Measurements from ENCODE around the gene TLE5. TPM values are rescaled to one million over a fixed set of nuclear protein-coding genes. Genes with fewer than 3 reads are reported as not detected.

The TLE5 gene
- total and polyA plus RNA-seq, 9 of the 15 experiments (the other 6 are each of a cell fraction or from before 2014, with no cell fraction given) = 2.0 to 347 (median 235) TPM

DNA sequence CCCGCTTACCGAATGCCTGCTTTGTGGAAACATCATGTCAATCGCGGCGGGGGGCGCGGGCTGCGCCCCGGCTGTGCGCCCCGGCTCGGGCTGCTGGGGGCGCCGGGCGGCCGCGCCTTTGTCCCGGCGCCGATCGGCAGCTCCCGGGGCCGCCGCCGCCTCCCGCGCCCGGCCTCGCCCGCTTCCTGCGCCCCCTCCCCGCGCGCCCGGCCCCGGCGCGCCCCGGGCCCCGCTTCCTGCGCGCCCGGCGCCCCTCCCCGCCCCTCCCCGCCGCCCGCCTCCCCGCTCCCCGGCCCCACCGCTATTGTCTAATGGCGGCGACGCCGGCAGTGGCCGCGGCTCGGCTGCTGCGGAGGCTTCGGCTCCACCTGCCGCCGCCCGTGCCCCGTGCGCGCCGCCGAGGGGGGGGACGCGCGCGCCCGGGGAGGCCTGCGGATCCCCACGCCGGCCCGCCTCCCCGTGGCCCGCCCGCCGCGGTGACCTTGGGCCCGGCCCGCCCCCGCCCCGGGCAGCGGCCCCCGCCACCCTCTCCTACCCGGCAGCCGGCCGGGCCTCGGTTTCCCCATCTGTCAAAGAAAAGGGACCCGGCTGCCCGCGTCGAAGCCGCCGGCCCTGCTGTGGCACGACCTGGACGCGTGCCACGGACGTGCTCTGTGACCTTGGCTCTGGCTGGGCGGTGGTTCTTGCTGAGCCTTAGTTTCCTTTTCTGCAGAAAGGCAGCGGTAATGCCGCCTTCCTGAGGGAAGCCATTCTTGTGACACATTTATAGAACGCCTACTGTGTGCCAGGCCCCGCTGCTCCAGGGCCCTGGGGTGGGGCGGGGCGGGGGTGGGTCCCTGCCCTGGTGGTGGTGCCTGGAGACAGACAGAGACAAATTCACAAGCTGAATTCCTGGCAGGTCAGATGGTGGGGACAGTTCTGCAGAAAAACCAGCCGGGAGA is at the start of gene TLE5 (continued):
- no peak for TF ChIP-seq ELF2 (CRISPR knock-in tag; IDR thresholded peaks at IDR 0.05)
- TF ChIP-seq NCOA4 (IDR thresholded peaks at IDR 0.05; ENCODE audit: partially characterized antibody) = no peak
- TF ChIP-seq NFXL1 (CRISPR knock-in tag; IDR thresholded peaks at IDR 0.05) = no peak
- TF ChIP-seq MIER1 (IDR thresholded peaks at IDR 0.05; ENCODE audit: low read depth) = no peak
- TF ChIP-seq, protein P1, sequence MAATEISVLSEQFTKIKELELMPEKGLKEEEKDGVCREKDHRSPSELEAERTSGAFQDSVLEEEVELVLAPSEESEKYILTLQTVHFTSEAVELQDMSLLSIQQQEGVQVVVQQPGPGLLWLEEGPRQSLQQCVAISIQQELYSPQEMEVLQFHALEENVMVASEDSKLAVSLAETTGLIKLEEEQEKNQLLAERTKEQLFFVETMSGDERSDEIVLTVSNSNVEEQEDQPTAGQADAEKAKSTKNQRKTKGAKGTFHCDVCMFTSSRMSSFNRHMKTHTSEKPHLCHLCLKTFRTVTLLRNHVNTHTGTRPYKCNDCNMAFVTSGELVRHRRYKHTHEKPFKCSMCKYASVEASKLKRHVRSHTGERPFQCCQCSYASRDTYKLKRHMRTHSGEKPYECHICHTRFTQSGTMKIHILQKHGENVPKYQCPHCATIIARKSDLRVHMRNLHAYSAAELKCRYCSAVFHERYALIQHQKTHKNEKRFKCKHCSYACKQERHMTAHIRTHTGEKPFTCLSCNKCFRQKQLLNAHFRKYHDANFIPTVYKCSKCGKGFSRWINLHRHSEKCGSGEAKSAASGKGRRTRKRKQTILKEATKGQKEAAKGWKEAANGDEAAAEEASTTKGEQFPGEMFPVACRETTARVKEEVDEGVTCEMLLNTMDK (IDR thresholded peaks at IDR 0.05; ENCODE audit: borderline replicate concordance, insufficient read depth, low read depth, low read length, poor library complexity, severe bottlenecking) = no peak
- TF ChIP-seq BMI1 (IDR thresholded peaks at IDR 0.05; ENCODE audit: low read length) = no peak
- TF ChIP-seq EGR1 (conservative IDR thresholded peaks at IDR 0.05) = peak; percentile 64
- no peak for TF ChIP-seq ZNF830 (CRISPR knock-in tag; IDR thresholded peaks at IDR 0.05)
- TF ChIP-seq, protein P2, sequence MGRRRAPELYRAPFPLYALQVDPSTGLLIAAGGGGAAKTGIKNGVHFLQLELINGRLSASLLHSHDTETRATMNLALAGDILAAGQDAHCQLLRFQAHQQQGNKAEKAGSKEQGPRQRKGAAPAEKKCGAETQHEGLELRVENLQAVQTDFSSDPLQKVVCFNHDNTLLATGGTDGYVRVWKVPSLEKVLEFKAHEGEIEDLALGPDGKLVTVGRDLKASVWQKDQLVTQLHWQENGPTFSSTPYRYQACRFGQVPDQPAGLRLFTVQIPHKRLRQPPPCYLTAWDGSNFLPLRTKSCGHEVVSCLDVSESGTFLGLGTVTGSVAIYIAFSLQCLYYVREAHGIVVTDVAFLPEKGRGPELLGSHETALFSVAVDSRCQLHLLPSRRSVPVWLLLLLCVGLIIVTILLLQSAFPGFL (CRISPR knock-in tag; IDR thresholded peaks at IDR 0.05) = no peak
- TF ChIP-seq PHF8 (IDR thresholded peaks at IDR 0.05; ENCODE audit: borderline replicate concordance, low read length) = peak; percentile 43; the same call in 1 of the 2 replicates
- TF ChIP-seq, protein P3, sequence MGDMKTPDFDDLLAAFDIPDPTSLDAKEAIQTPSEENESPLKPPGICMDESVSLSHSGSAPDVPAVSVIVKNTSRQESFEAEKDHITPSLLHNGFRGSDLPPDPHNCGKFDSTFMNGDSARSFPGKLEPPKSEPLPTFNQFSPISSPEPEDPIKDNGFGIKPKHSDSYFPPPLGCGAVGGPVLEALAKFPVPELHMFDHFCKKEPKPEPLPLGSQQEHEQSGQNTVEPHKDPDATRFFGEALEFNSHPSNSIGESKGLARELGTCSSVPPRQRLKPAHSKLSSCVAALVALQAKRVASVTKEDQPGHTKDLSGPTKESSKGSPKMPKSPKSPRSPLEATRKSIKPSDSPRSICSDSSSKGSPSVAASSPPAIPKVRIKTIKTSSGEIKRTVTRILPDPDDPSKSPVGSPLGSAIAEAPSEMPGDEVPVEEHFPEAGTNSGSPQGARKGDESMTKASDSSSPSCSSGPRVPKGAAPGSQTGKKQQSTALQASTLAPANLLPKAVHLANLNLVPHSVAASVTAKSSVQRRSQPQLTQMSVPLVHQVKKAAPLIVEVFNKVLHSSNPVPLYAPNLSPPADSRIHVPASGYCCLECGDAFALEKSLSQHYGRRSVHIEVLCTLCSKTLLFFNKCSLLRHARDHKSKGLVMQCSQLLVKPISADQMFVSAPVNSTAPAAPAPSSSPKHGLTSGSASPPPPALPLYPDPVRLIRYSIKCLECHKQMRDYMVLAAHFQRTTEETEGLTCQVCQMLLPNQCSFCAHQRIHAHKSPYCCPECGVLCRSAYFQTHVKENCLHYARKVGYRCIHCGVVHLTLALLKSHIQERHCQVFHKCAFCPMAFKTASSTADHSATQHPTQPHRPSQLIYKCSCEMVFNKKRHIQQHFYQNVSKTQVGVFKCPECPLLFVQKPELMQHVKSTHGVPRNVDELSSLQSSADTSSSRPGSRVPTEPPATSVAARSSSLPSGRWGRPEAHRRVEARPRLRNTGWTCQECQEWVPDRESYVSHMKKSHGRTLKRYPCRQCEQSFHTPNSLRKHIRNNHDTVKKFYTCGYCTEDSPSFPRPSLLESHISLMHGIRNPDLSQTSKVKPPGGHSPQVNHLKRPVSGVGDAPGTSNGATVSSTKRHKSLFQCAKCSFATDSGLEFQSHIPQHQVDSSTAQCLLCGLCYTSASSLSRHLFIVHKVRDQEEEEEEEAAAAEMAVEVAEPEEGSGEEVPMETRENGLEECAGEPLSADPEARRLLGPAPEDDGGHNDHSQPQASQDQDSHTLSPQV (IDR thresholded peaks at IDR 0.05) = 0 out of 2 replicates have a peak, but pooled peaks have one; percentile 34
- TF ChIP-seq ARHGAP35 (IDR thresholded peaks at IDR 0.05; ENCODE audit: partially characterized antibody) = no peak
- TF ChIP-seq ZC3H11A (IDR thresholded peaks at IDR 0.05; ENCODE audit: low read depth, low read length) = no peak
- no peak for TF ChIP-seq MTA3 (IDR thresholded peaks at IDR 0.05; ENCODE audit: borderline replicate concordance)
- TF ChIP-seq SLC30A9 (CRISPR knock-in tag; IDR thresholded peaks at IDR 0.05) = no peak
- no peak for TF ChIP-seq POLR2H (tag; IDR thresholded peaks at IDR 0.05; ENCODE audit: low read depth)
- TF ChIP-seq ZNF695 (CRISPR knock-in tag; IDR thresholded peaks at IDR 0.05) = no peak
- TF ChIP-seq ZNF644 (tag; IDR thresholded peaks at IDR 0.05; ENCODE audit: low read depth) = 0 out of 2 replicates have a peak, but pooled peaks have one; percentile 41

All from K562 (cell line).